ENCODE measurements around the gene NEURL1.

GRCh38 chr10:103467406-103467805, 26.1 kb upstream of the NEURL1 start:
- no peak for TF ChIP-seq EZH2 (IDR thresholded peaks at IDR 0.05; ENCODE audit: low read length, unreplicated experiment)
- TF ChIP-seq CTCF (conservative IDR thresholded peaks at IDR 0.05; ENCODE audit: low read depth, low read length), result no peak
- TF ChIP-seq EZH2phosphoT487 (IDR thresholded peaks at IDR 0.05; ENCODE audit: borderline replicate concordance, low read length), result no peak

All from PC-3 (cell line).